HG03139 (cell line): Measurements from ENCODE around the gene NFKBIZ.

ENCODE experiments used
- ATAC-seq: cut with Tn5 transposase; IDR thresholded peaks from one replicate; pipeline ENCODE4 v1.9.1; 2021; ENCODE audit not compliant: unreplicated experiment

Gene NFKBIZ, protein sequence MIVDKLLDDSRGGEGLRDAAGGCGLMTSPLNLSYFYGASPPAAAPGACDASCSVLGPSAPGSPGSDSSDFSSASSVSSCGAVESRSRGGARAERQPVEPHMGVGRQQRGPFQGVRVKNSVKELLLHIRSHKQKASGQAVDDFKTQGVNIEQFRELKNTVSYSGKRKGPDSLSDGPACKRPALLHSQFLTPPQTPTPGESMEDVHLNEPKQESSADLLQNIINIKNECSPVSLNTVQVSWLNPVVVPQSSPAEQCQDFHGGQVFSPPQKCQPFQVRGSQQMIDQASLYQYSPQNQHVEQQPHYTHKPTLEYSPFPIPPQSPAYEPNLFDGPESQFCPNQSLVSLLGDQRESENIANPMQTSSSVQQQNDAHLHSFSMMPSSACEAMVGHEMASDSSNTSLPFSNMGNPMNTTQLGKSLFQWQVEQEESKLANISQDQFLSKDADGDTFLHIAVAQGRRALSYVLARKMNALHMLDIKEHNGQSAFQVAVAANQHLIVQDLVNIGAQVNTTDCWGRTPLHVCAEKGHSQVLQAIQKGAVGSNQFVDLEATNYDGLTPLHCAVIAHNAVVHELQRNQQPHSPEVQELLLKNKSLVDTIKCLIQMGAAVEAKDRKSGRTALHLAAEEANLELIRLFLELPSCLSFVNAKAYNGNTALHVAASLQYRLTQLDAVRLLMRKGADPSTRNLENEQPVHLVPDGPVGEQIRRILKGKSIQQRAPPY

DNA sequence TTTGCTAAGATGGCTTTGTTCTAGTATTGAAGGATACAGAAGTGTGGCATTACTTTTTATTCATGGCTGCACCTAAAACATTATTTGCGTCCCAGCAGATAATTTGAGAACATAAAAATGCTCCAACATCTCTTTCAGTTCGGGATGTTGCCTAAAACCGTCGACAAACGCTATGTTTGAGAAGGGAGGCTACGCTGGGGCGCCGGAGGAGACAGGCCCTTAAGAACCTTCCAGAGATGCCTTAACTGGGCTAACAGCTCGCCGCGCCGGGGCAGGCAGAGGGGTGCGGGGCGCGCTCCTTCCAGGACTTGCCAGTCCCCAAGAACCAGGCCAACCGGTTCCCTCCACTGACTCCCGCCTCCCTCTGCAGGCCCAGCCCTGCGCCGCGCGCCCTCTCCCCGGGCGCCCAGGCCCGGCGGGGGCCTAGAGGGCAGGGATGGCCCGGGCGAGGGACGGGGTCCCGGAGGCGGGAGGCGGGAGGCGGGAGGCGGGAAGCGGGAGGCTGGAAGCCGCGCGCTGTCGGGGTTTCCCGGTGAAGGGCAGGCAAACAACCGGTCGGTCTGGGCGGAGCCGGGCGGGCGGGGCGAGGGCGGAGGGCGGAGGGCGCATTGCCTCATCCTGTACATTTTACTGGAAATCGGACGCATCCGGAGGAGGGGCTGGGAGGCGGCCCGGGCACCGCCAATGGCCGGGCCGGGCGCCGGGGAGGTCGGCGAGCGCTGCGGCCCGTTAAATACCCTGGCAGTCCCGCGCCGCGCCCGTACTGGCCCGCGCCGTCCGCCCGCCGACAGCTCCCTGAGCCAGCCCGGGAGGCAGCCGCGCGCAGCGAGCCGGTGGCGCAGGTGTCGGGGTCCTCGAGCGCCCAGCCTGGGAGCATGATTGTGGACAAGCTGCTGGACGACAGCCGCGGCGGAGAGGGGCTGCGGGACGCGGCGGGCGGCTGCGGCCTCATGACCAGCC, at the start of gene NFKBIZ:
TSS of gene NFKBIZ (plus strand) at position 761 of the 960 bp plus-strand sequence. CDS start at position 876, 115 bp downstream.
- ATAC-seq = peak; percentile 65

GRCh38 chr3:101801174-101801573, 48.1 kb upstream of the NFKBIZ start:
- ATAC-seq = no peak

DNA sequence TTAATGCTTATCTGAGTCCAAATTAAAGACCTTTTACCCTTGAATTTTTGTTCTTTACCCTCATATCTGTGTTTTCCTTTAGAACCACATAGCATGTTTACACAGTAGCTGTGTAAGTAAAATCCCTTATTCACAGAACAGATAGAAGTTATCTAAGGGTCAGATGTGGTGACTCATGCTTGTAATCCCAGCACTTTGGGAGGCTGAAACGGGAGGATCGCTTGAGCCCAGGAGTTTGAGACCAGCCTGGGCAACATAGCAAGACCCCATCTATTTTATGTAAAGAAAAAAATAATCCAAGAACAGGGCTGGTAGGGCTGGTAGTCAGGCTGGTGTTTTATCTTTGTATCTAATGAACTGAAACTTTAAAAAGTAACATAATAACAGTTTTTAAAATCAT, 47.1 kb upstream of the NFKBIZ start:
- ATAC-seq = no peak

GRCh38 chr3:101803173-101803782, 46.0 kb upstream of the NFKBIZ start:
- ATAC-seq = peak; percentile 94

DNA sequence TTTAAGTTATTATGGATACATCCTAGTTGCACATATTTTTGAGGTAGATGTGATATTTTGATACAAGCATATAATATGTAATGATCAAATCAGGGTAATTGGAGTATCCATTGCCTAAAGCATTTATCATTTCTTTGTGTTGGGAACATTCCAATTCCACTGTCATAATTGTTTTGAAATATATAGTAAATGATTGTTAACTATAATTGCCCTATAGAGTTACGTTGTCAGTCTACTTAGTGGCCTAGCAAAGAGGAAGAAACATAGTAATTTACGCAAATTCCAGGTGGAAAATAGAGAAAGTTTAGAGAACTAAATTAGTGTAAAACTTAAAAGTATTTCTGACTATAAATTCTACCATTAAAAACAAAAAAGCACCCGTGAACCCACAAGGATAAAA, 45.4 kb upstream of the NFKBIZ start:
- no peak for ATAC-seq

DNA sequence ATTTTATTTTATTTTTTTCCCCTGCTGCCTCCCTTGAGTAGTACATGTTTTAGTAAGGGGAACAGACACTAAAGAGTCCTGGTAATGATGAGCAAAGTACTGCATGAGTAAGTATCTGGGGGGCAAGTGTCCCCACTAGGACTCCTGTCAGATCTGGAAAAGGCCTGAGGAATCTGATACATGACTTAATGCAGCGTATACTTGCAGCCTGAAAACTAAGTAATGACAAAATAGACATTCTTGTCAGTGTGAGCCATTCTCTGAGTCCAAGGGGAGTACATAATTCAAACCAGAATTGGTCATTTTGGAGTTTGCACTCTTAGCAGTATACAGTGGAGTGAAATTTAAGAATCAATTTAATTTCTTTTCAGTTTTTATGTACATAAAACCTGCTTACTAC, 42.8 kb upstream of the NFKBIZ start:
- no peak for ATAC-seq

- ATAC-seq = no peak
Measured at GRCh38 chr3:101807888-101808287, 41.4 kb upstream of the NFKBIZ start.

DNA sequence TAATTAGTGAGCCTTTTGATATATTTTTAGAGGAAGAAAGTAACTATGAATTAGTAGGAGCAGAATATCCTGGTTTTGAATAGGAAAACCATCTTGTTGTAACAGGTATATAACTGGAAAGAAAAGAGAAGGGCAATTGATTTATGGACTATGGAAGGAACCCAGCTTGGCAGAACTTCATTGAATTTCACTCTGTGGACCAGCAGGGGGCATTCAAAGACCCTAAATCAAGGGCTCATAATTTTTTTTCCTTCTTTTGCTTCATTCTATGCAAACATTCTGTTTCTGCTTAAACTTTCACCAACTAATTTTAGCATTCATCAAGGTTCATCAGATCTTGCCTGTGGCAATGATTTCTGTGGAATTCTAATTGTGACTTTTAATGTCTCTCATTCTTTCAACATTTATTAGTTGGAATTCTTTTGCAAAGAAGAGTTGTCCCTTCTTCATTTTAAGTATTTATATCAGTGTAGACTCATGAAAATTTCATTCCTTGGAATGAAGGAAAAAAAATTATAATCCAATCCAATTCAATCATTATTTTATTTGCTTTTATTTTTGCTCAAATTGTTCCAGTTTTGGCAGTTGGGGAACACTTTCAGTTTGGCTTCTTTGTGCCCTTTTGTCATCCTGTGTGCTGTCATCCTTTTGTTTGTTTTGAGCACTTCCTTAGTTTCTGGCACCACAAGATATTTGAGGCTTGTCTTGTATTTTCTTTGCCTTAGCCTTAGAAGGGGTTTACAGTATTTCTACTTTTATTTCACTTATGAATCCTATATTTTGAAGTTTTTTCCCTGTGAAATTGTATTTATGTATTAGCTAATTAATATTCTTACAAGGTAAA, 39.9 kb upstream of the NFKBIZ start:
- ATAC-seq = no peak

GRCh38 chr3:101810022-101810418, 39.3 kb upstream of the NFKBIZ start:
- no peak for ATAC-seq

DNA sequence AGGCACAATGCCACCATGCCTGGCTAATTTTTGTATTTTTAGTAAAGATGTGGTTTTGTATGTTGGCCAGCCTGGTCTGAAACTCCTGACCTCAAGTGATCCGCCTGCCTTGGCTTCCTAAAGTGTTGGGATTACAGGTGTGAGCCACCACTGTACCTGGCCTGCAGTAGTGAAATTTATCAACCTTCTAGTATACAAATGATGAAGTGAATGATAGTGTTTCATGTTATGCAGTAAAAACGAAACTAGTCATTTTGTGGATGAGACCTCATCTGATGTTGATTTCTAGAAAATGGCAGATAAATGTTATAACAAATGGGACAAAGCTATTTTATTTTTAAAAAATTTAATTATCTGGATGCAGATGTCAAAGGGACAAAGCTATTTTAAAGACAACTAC, 37.4 kb upstream of the NFKBIZ start:
- no peak for ATAC-seq

DNA sequence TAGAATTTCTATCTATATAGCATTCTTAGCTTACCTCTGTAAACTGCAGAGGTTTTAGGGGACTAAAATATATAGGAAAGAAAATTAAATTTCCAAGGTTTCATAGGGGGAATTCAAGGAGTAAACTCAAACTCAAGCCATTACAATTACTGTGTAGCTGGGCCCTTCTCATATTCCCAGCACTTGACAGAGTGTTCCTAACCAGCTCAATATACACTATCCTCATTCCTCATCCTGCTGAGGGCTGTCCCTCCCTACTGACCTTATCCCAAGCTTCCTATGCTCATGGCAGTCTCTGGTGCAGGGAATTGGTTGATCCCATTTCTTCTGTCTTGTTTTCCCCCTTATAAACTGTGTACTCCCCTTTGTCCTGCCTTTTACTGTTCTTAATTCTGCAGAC, 36.4 kb upstream of the NFKBIZ start:
- no peak for ATAC-seq

DNA sequence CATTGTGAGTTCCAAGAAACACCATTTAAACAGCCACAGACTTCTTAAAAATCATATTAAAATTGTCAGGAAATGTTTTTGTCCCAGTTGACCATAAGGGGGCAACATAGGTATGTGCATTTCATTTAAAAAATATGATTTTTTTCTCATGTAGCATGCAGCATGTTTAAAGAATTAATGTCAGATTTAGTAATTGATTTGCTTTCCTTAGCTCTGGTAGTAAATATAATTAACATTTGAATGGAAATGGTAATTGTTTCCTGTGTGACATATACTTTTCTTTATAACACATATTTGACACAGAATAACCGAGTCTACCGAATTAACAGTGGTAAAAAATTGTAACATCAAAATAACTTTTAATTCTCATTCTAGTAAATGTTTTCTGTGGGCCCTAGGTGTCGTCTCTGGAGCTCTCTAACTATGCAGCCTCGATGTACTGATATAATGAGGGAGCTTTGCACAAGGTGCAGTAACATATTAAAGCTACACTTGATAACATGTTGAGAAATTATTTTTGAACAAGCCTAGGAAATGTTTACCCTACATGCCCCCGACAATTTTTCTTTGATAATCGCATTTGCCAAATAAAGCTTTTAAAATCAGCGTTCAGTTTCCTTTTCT, 35.4 kb upstream of the NFKBIZ start:
- no peak for ATAC-seq

- ATAC-seq = no peak
Measured at GRCh38 chr3:101814835-101815234, 34.5 kb upstream of the NFKBIZ start.

DNA sequence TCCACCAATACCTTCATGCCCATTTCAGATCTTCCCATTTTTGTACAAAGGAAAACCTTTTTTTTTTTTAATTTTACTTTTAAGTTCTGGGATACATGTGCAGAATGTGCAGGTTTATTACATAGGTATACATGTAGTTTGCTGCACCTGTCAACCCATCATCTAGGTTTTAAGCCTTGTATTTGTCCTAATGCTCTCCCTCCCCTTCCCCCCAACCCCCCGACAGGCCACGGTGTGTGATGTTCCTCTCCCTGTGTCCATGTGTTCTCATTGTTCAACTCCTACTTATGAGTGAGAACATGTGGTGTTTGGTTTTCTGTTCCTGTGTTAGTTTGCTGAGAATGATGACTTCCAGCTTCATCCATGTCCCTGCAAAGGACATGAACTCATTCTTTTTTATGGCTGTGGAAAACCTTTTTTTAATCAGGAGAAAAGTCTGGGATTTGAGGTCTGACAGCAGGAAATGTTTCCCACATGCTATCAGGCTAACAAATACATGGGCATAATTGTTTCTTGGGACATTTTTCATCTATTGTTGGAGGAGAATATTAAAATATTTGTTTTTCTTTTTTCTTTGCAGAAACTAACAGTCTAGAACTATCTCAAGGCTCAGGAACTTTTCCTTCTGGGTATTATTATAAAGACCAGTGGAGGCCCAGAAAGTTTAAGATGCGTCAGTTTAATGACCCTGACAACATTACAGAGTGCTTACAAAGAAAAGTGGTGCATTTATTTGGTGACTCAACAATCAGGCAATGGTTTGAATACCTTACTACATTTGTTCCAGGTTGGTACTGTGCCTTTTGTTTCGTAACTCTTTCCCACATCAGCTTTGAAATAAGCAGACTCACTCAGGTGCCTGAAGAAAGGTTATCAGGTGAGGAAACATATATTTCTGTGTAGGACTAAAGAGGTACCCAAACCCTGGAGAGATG, 32.8 kb upstream of the NFKBIZ start:
- ATAC-seq = no peak

GRCh38 chr3:101817992-101818391, 31.3 kb upstream of the NFKBIZ start:
- ATAC-seq = no peak

DNA sequence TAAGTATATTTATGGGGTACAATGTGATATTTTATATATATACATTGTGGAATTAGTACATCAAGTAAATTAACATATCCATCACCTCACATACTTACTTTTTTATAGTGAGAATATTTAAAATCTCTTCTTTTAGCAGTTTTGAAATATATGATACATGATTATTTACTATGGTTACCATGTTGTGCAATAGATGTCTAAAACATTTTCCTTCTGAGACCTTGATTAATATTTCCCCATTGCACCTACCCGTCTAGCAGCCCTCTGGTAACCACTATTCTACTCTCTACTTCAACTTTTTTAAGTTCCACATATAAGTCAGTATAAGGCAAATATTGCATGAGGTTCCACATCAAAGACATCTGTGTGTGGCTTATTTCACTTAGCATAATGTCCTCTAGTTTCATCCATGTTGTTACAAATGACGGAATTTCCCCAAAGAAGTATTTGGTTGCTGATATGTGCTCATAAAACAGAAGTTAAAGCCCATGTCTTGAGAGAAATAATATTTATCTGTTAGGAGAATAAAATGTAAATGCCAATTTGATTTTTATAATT, 29.6 kb upstream of the NFKBIZ start:
- ATAC-seq = no peak

- no peak for ATAC-seq
Measured at GRCh38 chr3:101821503-101821902, 27.8 kb upstream of the NFKBIZ start.

GRCh38 chr3:101823525-101823924, 25.8 kb upstream of the NFKBIZ start:
- no peak for ATAC-seq
